GM19239 (cell line): ENCODE data around the gene RNF212B.
A peak's percentile ranks its signal among the peaks of the same experiment; 100 is the strongest.

Experiments used
- DNase-seq: peaks from one replicate; pipeline ENCODE4 v3.0.0; 2011; ENCODE audit warnings: low spot score; ENCODE audit not compliant: insufficient read length
- FAIRE-seq: peaks from 2 replicates; lab custom pipeline; 2011; peaks lifted over from hg19 to GRCh38; lab: Jason Lieb, UNC

RNF212B gene

GRCh38 chr14:23310546-23310945 lies 72.8 kb downstream of the RNF212B start:
- no peak for FAIRE-seq
- no peak for DNase-seq

DNA sequence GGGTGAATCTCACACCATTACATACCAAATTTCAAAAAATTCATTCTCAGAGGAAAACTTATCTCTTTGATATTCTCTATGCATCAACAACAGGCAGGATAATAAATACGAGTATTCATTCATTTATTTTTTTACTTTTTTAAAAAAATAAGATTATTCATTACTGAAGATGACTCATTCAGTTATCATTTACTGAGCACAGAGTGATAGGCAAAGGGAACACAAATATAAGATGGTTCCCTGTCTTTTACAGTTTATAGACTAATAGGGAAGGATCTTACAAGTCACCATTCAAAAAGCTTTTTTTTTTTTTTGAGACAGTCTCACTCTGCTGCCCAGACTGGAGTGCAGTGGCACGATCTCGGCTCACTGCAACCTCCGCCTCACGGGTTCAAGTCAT lies 78.6 kb downstream of the RNF212B start:
- FAIRE-seq (no peak), DNase-seq (no peak)

DNA sequence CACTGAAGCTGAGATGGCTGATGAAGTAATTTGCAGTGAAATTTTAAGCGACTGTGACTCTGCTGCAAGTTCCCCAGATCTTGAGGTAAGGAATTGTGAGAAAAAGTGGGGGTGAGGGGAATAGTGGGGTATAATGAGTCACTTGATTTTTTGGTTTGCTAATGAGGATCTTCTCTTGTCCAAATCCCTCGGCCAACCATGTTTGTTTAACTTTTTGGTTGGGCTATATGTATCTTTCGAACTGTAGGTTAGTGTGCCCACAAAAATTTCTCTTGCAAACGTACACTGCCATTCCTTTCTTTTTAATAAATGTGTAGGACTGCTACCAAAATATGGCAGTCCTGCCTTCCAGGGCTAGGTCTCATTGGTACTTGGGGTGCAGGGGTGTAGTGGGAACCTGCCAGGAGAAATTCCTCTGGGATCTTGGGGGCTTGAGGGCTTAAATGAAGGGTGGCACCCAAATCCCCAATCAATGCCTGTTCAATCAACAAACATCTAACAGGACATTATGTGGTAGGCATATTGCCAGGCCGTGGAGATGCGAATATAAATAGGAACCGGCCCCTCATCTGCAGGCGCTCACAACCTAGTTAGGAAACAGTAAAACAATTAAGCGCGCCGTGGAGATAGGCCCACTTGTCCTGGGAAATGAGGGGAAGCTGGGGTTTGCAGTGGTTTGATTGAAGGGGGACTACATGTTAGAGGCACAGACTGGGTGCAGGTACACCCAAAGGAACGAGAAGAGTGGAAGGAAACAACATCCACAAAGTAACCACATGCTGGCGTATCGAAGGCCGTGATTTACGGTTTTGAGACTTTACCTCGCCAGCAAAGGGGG lies 82.2 kb downstream of the RNF212B start:
- FAIRE-seq (peak; percentile 21), DNase-seq (no peak)

- DNase-seq, result peak; percentile 96
- FAIRE-seq, result peak; percentile 93
Observed at GRCh38 chr14:23320584-23321571, 83.1 kb downstream of the RNF212B start, which contains the start of gene PABPN1. PABPN1 (plus strand) TSS chr14:23321457; CDS start chr14:23321470, 13 bp downstream.

DNA sequence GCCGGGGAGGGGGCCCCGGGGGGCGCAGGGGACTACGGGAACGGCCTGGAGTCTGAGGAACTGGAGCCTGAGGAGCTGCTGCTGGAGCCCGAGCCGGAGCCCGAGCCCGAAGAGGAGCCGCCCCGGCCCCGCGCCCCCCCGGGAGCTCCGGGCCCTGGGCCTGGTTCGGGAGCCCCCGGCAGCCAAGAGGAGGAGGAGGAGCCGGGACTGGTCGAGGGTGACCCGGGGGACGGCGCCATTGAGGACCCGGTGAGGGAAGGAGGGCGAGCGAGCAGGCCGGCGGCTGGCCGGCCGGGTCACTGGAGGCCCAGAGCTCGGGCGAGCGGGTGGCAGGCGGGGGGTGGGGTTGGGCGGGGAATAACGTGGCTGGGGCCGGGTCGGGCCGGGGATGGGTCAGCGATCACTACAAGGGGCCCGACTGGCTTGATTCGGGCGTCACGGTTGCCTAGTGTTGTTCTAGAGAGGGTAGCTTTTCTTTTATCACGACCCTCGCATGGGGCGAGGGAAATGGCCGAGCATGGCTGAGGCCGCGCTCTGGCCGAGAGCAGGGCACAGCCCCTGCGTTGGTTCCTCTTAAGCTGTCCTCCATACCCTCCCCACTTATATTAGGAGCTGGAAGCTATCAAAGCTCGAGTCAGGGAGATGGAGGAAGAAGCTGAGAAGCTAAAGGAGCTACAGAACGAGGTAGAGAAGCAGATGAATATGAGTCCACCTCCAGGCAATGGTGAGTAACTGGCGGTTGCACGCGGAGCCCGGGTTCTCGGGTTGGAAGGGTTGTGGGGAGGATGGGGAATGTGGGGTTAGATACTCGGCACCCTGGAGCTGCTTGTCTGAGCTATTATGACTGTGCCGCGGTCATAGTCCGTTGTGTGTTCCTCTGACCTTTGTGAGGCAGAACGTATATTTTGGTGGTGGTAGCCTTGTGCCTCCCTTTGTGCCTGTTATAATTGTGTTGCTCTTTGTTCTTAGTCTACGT lies 84.1 kb downstream of the RNF212B start:
- no peak for DNase-seq
- peak; percentile 42 for FAIRE-seq
